GM18861 (cell line): ENCODE measurements around the gene MAP3K7.
"Not testable (repeated sequence)": the region's sequence is repeated elsewhere in the genome, so short reads cannot be mapped to it uniquely, and the experiment has no call there.

ENCODE experiments used
- ATAC-seq: cut with Tn5 transposase; IDR thresholded peaks from one replicate; pipeline ENCODE4 v1.9.1; 2021; ENCODE audit not compliant: unreplicated experiment

Gene MAP3K7

DNA sequence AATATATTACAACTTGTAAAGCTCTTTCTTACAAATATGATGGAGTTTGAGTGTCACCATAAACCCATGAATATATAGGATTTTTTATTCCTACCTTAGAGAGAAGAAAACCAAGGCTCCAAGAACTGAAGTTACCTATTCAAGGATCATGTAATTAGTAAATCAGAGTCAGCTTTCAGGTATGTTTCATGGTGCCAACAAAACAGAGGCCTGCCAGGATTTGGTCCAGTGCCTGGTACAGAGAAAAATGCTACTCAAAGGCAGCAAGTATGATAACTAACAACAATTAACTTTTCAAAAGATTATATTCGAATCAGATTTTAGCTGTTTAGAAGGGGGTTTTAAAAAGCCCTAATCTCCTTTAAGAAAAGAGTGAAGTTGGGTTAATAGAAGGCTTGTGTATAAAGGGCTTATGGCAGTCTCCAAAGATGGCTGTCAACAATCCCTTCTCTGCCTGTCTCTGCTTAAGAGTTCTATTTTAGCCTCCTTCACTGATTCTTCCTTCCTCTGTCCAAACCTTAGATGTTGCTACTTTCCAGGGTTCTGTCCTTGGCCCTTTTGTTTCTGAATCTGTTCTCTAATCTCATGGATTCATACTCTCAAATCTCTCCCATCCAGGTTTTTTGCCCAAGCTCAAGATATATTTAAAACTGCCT is 7.8 kb downstream of the MAP3K7 start:
- ATAC-seq, result no peak

- ATAC-seq, result no peak
Observed at GRCh38 chr6:90575267-90575666, 11.6 kb downstream of the MAP3K7 start.

DNA sequence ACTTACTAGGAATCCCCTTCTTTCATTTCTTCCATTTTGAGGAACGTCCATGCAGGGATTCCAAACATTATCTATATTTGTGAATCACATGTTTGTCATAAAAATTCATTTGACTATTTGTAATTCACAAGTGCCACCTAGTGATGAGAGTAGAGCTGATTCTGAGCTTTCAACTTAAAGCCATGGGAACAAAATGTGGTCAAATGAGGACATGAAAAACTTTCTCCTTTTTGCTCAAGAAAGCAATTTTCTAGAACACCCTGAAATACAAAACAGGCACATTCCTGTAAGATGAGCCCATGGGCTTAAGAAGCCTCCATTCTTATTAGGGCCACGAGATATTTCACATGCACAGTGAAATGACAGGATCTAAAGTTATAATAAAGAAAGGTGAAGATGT is 12.3 kb downstream of the MAP3K7 start:
- ATAC-seq, result no peak

- ATAC-seq, result no peak
Observed at GRCh38 chr6:90573624-90574023, 13.2 kb downstream of the MAP3K7 start.

DNA sequence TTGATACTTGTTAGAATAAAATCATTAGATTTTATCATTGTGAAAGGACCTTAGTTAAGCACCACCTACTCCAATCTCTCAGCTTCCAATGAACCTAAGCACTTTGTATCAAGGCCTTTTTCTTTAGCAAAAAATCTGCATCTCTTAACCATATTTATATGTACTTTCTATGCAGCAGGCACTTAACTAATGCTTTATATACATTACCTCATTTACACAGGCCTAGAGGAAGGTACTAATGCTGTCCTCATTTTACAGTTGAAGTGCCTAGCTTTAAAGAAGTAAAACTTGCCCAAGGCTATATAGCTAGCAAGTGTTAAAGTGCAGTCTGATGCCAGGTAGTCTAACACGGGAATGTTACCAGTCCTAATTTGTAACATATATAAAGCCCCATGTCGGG is 14.0 kb downstream of the MAP3K7 start:
- ATAC-seq, result no peak

DNA sequence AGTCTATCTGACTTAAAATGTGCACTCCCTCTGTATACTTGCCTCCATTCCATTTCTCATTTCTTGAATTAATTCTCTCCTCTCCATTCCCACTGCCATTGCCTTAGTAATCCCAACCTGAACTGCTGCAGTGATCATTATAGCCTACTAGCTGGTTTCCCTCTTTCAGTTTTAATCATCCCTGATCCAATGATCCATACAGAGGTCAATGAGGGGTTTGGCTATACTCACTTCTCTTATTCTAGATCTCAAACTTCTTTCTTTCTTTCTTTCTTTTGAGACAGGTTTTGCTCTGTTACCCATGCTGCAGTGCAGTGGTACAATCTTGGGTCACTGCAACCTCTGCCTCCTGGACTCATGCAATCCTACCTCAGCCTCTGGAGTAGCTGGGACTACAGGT is 17.6 kb downstream of the MAP3K7 start:
- ATAC-seq, result no peak

DNA sequence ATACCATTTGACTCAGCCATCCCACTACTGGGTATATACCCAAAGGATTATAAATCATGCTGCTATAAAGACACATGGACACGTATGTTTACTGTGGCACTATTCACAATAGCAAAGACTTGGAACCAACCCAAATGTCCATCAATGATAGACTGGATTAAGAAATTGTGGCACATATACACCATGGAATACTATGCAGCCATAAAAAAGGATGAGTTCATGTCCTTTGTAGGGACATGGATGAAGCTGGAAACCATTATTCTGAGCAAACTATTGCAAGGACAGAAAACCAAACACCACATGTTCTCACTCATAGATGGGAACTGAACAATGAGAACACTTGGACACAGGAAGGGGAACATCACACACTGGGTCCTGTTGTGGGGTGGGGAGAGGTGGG is 19.2 kb downstream of the MAP3K7 start:
- ATAC-seq, result not testable (repeated sequence)

DNA sequence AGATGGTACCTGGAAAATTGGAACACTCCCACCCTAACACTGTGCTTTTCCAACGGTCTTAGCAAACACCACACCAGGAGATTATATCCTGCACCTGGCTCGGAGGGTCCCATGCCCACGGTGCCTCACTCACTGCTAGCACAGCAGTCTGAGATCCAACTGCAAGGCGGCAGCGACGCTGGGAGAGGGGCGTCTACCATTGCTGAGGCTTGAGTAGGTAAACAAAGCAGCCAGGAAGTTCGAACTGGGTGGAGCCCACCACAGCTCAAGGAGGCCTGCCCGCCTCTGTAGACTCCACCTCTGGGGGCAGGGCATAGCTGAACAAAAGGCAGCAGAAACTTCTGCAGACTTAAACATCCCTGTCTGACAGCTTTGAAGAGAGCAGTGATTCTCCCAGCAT is 24.5 kb downstream of the MAP3K7 start:
- ATAC-seq, result not testable (repeated sequence)

- ATAC-seq, result no peak
Observed at GRCh38 chr6:90559931-90560330, 26.9 kb downstream of the MAP3K7 start.

GRCh38 chr6:90557006-90557405 is 29.9 kb downstream of the MAP3K7 start:
- no peak for ATAC-seq

- ATAC-seq, result no peak
Observed at GRCh38 chr6:90547991-90548390, 38.9 kb downstream of the MAP3K7 start.

DNA sequence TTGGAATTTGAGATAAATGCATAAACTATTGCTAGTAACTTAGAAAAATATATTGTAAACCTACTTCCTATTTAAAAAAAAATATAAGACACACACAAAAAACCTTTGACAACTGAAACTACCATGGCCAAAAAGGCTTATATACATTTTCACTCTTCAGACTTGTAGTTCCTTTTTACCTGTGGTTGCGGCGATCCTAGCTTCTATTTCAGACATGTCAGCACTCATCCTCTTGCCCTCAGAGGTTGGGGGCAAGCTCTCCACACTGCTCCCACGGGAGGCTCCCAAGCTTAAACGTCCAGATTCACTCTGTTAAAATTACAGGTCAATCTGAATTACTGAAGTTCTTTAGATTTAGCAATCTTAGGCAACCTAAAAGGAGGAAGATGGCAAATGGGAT is 39.8 kb downstream of the MAP3K7 start:
- no peak for ATAC-seq

- ATAC-seq, result no peak
Observed at GRCh38 chr6:90545448-90545847, 41.4 kb downstream of the MAP3K7 start.

DNA sequence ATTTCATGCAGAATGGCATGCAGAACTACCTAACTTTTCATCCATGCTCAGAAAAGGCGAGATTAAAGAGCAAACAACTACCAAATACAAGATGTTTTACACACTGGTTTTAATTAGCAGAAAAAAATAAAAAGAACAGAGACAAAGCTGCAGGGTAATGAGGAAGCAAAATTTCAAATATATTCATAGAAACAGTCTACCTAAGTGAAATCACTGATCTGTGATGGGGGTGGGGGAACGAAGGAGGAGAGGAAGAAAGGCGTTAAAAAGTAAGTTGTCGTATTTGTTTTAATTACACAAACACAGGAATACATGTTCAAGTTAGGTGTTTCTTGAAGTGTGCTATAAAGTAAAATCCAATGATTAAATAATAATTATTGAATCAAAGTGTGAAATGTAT is 42.1 kb downstream of the MAP3K7 start:
- ATAC-seq, result no peak

DNA sequence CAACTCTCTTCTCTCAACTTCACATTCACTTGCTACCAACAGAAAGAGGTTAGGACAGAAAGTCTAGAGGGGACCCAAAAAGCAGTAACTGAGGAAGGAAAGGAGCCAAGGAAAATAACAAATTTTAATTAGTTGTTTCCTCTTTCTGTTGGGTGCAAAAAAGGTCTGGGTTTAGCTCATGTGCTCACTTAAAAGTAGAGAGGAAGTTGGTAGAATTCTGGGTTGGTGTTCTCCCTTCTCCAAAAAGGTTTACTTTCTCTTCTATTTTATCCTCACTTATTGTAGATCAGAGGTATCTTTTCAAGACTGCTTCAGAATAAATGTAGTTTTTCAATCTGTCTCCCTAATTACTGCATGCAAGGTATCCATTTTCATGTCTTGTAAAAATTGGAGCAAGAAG is 42.8 kb downstream of the MAP3K7 start:
- no peak for ATAC-seq

GRCh38 chr6:90541221-90541620 is 45.7 kb downstream of the MAP3K7 start:
- ATAC-seq, result no peak

- no peak for ATAC-seq
Observed at GRCh38 chr6:90538278-90539046, 48.4 kb downstream of the MAP3K7 start.

DNA sequence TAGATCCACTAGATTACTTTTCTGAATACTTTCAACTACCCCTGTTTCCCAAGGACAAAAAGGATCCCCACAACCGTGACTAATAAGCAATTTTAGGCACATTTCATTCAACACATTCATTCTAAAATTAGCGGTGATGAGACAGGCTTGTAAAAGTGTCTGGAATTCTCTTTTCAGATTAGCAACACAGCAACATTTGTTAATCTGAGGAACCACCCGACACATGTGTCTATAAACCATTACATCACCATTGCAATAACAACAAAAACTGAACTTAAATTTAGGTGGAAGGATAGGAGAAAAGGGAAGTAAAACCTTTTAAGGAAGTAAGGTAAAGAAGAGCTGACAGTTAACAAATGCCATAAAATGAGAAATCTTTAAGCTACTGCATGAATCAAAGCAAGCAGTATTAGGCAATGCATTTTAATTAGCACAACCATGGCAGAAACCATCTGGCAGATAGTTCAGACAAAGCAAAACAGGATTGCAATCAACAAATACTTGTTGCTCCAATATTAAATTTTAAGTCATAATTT is 49.1 kb downstream of the MAP3K7 start:
- peak; percentile 79 for ATAC-seq

GRCh38 chr6:90537027-90537426 is 49.8 kb downstream of the MAP3K7 start:
- ATAC-seq, result no peak

DNA sequence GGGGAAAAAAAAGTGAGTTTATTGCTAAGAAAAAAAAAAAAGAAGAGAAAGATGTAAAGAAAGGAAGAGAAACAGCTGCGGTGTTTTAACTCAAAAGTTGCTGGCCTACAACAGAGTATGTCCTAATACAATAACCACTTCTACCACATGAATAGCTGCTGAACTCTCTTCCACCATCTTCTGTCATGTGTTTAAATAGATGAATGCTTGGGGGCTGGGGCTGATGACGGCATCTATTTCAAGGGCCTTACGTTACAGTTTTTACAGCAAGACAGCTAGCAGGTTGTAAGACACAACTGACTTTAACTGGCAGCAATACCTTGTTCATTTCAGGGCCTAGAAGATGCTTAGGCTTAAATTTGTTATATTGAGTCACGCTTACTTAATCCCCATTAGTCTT is 50.4 kb downstream of the MAP3K7 start:
- no peak for ATAC-seq

- ATAC-seq, result no peak
Observed at GRCh38 chr6:90534337-90535025, 52.4 kb downstream of the MAP3K7 start.
